ENCODE results near the gene USP37. TPM values are rescaled to one million over a fixed set of nuclear protein-coding genes. Genes with fewer than 3 reads are reported as not detected.
A peak's percentile ranks its signal among the peaks of the same experiment; 100 is the strongest.

The USP37 gene
- total and polyA plus RNA-seq, 2 of the 13 experiments (the other 11 are each of a cell fraction or from before 2014, with no cell fraction given): 6.5 to 30.6 TPM

- TF ChIP-seq, protein P1, sequence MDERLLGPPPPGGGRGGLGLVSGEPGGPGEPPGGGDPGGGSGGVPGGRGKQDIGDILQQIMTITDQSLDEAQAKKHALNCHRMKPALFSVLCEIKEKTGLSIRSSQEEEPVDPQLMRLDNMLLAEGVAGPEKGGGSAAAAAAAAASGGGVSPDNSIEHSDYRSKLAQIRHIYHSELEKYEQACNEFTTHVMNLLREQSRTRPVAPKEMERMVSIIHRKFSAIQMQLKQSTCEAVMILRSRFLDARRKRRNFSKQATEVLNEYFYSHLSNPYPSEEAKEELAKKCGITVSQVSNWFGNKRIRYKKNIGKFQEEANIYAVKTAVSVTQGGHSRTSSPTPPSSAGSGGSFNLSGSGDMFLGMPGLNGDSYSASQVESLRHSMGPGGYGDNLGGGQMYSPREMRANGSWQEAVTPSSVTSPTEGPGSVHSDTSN (CRISPR knock-in tag; IDR thresholded peaks at IDR 0.05): no peak
- TF ChIP-seq ETV5 (CRISPR knock-in tag; IDR thresholded peaks at IDR 0.05; ENCODE audit: borderline replicate concordance): peak; percentile 86; the same call in 1 of the 2 replicates
- no peak for TF ChIP-seq ZNF646 (CRISPR knock-in tag; IDR thresholded peaks at IDR 0.05)
- TF ChIP-seq ZSCAN31 (CRISPR knock-in tag; IDR thresholded peaks at IDR 0.05; ENCODE audit: low read depth): no peak
- no peak for TF ChIP-seq ZNF280B (CRISPR knock-in tag; IDR thresholded peaks at IDR 0.05; ENCODE audit: borderline replicate concordance)
- TF ChIP-seq, protein P2, sequence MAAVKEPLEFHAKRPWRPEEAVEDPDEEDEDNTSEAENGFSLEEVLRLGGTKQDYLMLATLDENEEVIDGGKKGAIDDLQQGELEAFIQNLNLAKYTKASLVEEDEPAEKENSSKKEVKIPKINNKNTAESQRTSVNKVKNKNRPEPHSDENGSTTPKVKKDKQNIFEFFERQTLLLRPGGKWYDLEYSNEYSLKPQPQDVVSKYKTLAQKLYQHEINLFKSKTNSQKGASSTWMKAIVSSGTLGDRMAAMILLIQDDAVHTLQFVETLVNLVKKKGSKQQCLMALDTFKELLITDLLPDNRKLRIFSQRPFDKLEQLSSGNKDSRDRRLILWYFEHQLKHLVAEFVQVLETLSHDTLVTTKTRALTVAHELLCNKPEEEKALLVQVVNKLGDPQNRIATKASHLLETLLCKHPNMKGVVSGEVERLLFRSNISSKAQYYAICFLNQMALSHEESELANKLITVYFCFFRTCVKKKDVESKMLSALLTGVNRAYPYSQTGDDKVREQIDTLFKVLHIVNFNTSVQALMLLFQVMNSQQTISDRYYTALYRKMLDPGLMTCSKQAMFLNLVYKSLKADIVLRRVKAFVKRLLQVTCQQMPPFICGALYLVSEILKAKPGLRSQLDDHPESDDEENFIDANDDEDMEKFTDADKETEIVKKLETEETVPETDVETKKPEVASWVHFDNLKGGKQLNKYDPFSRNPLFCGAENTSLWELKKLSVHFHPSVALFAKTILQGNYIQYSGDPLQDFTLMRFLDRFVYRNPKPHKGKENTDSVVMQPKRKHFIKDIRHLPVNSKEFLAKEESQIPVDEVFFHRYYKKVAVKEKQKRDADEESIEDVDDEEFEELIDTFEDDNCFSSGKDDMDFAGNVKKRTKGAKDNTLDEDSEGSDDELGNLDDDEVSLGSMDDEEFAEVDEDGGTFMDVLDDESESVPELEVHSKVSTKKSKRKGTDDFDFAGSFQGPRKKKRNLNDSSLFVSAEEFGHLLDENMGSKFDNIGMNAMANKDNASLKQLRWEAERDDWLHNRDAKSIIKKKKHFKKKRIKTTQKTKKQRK (IDR thresholded peaks at IDR 0.05; ENCODE audit: low read length): no peak
- TF ChIP-seq ZNF878 (CRISPR knock-in tag; IDR thresholded peaks at IDR 0.05): no peak
- no peak for TF ChIP-seq ZSCAN22 (CRISPR knock-in tag; IDR thresholded peaks at IDR 0.05)
- TF ChIP-seq, protein P3, sequence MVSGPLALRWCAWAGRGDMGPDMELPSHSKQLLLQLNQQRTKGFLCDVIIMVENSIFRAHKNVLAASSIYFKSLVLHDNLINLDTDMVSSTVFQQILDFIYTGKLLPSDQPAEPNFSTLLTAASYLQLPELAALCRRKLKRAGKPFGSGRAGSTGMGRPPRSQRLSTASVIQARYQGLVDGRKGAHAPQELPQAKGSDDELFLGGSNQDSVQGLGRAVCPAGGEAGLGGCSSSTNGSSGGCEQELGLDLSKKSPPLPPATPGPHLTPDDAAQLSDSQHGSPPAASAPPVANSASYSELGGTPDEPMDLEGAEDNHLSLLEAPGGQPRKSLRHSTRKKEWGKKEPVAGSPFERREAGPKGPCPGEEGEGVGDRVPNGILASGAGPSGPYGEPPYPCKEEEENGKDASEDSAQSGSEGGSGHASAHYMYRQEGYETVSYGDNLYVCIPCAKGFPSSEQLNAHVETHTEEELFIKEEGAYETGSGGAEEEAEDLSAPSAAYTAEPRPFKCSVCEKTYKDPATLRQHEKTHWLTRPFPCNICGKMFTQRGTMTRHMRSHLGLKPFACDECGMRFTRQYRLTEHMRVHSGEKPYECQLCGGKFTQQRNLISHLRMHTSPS (CRISPR knock-in tag; IDR thresholded peaks at IDR 0.05; ENCODE audit: low read depth): no peak
- TF ChIP-seq, protein P4, sequence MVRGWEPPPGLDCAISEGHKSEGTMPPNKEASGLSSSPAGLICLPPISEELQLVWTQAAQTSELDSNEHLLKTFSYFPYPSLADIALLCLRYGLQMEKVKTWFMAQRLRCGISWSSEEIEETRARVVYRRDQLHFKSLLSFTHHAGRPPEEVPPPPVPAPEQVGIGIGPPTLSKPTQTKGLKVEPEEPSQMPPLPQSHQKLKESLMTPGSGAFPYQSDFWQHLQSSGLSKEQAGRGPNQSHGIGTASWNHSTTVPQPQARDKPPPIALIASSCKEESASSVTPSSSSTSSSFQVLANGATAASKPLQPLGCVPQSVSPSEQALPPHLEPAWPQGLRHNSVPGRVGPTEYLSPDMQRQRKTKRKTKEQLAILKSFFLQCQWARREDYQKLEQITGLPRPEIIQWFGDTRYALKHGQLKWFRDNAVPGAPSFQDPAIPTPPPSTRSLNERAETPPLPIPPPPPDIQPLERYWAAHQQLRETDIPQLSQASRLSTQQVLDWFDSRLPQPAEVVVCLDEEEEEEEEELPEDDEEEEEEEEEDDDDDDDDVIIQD (CRISPR knock-in tag; IDR thresholded peaks at IDR 0.05; ENCODE audit: low read depth): peak; percentile 50; the same call in 1 of the 2 replicates
- TF ChIP-seq, protein P5, sequence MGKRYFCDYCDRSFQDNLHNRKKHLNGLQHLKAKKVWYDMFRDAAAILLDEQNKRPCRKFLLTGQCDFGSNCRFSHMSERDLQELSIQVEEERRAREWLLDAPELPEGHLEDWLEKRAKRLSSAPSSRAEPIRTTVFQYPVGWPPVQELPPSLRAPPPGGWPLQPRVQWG (CRISPR knock-in tag; IDR thresholded peaks at IDR 0.05; ENCODE audit: borderline replicate concordance, low read depth): no peak
- TF ChIP-seq ZNF775 (CRISPR knock-in tag; IDR thresholded peaks at IDR 0.05; ENCODE audit: borderline replicate concordance): no peak
Observed at GRCh38 chr2:218448934-218449333, 119.2 kb downstream of the USP37 start (continued).

All from HepG2 (cell line).